ENCODE data around the gene INO80B.
A peak's percentile ranks its signal among the peaks of the same experiment; 100 is the strongest.
"Not testable (repeated sequence)": the region's sequence is repeated elsewhere in the genome, so short reads cannot be mapped to it uniquely, and the experiment has no call there.

Gene INO80B

DNA sequence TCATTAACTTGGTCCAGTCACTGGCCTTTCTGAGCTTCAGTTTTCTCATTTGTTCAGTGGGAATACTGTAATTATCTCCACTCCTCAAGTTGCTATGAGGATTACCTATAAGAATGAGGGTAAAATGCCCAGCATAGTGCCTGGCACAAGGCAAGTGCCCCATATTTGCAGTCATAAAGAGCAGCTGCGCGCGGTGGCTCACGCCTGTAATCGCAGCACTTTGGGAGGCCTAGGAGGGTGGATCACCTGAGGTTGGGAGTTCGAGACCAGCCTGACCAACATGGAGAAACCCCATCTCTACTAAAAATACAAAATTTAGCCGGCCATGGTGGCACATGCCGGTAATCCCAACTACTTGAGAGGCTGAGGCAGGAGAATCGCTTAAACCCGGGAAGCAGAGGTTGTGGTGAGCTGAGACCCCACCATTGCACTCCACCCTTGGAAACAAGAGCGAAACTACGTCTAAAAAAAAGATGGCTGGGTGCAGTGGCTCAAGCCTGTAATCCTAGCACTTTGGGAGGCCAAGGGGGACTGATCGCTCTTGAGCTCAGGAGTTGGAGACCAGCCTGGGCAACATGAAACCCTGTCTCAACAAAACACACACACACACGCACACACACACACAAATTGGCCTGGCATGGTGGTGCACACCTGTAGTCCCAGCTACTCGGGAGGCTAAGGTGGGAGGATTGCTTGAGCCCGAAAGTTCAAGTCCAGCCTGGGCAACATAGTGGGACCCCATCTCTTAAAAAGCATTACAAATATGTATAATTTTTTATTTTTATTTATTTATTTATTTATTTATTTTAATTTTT is 12.2 kb upstream of the INO80B start:
- peak overlapping the region; percentile 70 for H3K9ac ChIP-seq (ENCODE audit: low read depth, low read length)

DNA sequence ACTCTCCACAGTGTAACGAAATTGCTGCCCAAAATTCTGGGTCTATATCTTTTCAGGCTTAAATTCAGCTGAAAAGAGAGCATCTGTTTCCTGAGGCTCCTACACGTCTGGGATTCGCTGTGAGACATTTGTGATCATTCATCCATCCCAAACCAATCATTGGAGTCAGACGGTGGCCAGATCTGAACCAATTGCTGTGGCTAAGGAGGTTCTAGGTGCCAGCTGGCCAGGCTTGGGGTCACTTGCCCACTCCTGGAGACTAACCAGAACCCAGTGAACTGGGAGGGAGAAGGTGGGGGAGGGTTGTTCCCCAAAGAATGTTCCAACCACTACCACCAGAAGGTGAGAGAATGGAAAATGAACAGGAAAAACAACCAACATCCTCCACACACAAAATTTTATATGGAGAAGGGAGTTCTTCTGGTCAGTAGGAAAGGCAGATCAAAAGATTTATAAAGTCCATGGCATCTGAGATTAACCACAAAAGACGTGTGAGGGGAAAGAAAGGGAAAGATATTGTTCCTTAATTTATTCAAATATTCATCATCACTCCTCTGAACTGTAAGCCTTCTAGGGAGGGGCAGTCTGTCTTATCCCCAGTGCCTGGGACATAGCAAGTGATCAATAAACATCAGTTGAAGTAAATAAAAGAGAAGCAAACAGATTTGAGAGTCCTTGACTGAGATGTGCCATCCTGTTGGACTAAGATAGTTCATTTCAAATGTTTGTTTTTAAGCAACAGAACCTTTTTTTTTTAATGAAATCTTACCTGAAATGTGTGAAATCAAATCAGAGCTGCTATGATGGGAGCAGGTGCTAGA is 10.2 kb upstream of the INO80B start:
- Histone ChIP-seq H3K4me1 (ENCODE audit: control insufficient read depth, insufficient read depth, low read length) (peaks cover under 1% of the 10 kb centered on the region), H3K9me3 (ENCODE audit: control insufficient read depth, insufficient read depth, low read length) (no peaks in the 10 kb centered on the region), H3K9ac (ENCODE audit: low read depth, low read length) (no peak overlapping the region), H3K36me3 (ENCODE audit: control insufficient read depth, insufficient read depth, low read length) (no peaks in the 10 kb centered on the region), H3K4me3 (ENCODE audit: low read depth, low read length) (no peak overlapping the region), H3K27me3 (ENCODE audit: control insufficient read depth, insufficient read depth, low read length) (peaks cover 2% of the 10 kb centered on the region)

More for the DNA sequence above, 12.2 kb upstream of the INO80B start:
- not testable (repeated sequence) for H3K9me3 ChIP-seq (ENCODE audit: control insufficient read depth, insufficient read depth, low read length); H3K36me3 ChIP-seq (ENCODE audit: control insufficient read depth, insufficient read depth, low read length); H3K27me3 ChIP-seq (ENCODE audit: control insufficient read depth, insufficient read depth, low read length); H3K4me1 ChIP-seq (ENCODE audit: control insufficient read depth, insufficient read depth, low read length)
- peak overlapping the region; percentile 91 for H3K4me3 ChIP-seq (ENCODE audit: low read depth, low read length)

DNA sequence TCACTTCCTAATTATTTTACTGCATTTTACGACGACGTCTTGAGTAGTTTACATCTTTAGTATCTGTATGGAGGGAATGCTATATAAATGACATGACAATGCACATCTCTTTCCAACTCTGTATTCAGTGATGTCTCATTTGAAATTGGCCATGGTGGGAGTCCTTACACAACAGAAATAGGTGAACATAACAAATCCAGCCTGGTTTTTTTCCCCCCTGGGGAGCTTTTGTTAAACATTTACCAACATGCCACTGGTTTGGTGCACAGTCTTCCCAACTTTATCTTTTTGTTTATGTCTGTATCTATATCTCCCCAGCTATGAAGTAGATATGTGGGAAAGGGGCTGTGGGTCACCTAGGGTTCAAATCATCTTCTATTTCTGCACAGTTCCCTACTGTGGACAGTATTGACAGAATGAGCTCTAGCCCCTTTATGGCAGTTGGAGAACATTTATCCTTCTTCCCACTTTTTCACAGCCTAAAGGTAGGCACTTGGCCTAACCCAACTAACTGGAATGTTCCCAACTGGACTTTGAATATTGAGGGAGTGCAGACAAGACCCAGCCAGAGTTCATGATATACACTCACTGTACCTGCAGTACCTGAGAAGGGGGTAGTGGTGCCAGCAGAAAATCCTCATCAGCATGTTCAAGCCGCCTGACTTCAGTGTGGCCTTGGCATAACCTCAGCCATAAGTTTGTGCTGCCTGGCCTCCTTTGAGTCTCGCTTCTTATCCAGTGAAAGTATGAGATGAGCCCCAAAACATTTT is 7.5 kb upstream of the INO80B start:
- no peaks in the 10 kb centered on the region for H3K4me1 ChIP-seq (ENCODE audit: control insufficient read depth, insufficient read depth, low read length)
- H3K9ac ChIP-seq (ENCODE audit: low read depth, low read length) = no peak overlapping the region
- H3K36me3 ChIP-seq (ENCODE audit: control insufficient read depth, insufficient read depth, low read length) = no peaks in the 10 kb centered on the region
- H3K4me3 ChIP-seq (ENCODE audit: low read depth, low read length) = no peak overlapping the region
- peaks cover 2% of the 10 kb centered on the region for H3K27me3 ChIP-seq (ENCODE audit: control insufficient read depth, insufficient read depth, low read length)
- H3K9me3 ChIP-seq (ENCODE audit: control insufficient read depth, insufficient read depth, low read length) = no peaks in the 10 kb centered on the region

DNA sequence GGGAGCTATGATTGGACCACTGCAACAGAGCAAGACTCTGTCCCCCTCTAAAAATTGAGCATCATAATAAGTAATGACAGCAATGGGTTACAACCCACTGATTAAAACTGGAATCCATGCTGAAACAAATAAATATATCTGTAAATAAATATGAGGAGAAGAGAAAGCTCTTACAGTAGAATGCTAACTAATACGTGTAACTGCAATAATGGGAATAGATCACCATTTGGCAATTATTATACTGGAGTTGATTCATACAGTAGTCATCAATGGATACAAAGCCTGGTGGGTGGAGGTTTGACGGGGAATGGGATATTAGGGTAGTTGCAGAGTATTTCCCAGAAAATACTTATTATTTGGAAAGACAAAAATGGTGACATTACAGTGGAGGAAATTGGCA is 6.1 kb upstream of the INO80B start:
- peaks cover 2% of the 10 kb centered on the region for H3K27me3 ChIP-seq (ENCODE audit: control insufficient read depth, insufficient read depth, low read length)
- H3K4me1 ChIP-seq (ENCODE audit: control insufficient read depth, insufficient read depth, low read length) = no peaks in the 10 kb centered on the region
- H3K9me3 ChIP-seq (ENCODE audit: control insufficient read depth, insufficient read depth, low read length) = no peaks in the 10 kb centered on the region
- H3K36me3 ChIP-seq (ENCODE audit: control insufficient read depth, insufficient read depth, low read length) = no peaks in the 10 kb centered on the region
- H3K9ac ChIP-seq (ENCODE audit: low read depth, low read length) = no peak overlapping the region
- no peak overlapping the region for H3K4me3 ChIP-seq (ENCODE audit: low read depth, low read length)

DNA sequence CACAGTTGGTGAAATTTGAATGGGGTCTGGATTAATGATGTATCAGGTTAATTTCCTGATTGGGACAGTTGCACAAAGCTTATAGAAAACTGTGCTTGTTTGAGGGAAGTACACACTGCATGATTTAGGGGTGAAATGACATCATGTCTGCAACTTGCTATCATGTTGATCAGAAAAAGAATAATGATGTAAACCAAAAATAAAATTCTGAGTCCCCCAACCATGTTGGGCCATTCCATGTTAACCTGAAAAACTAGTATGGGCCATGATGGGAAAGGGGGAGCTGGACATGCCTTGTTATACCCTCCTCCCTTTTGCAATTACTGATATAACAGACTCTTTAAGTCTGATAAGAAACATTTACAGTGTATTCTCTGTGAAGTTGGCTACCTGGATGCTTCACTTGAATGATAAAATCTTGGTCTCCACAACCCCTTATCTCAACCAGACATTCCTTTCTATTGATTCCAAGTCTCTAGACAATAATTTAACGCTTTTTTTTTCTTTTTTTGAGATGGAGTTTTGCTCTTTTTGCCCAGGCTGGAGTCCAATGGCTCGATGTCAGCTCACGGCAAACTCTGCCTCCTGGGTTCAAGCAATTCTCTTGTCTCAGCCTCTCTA is 4.2 kb upstream of the INO80B start:
- no peak overlapping the region for H3K9ac ChIP-seq (ENCODE audit: low read depth, low read length)

DNA sequence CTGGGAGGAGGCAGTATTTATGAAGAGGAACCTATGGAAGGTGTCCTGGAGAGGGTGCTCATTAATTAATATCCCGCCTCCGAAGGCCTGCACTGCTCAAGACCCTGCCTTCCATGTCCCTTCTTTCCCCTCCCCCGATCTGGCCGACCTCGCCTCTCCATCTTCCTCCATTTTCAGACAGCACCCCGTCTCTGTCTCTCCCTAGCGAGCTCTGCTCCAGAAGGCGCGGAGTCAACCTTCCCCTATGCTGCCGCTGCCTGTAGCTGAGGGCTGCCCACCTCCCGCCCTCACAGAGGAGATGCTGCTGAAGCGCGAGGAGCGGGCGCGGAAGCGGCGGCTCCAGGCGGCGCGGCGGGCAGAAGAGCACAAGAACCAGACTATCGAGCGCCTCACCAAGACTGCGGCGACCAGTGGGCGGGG is 2.3 kb downstream of the INO80B start:
- Histone ChIP-seq H3K36me3 (ENCODE audit: control insufficient read depth, insufficient read depth, low read length) (peaks cover 5% of the 10 kb centered on the region), H3K27me3 (ENCODE audit: control insufficient read depth, insufficient read depth, low read length) (no peaks in the 10 kb centered on the region), H3K4me1 (ENCODE audit: control insufficient read depth, insufficient read depth, low read length) (peaks cover 6% of the 10 kb centered on the region), H3K9me3 (ENCODE audit: control insufficient read depth, insufficient read depth, low read length) (no peaks in the 10 kb centered on the region), H3K4me3 (ENCODE audit: low read depth, low read length) (peak overlapping the region; percentile 82), H3K9ac (ENCODE audit: low read depth, low read length) (peak overlapping the region; percentile 73)

More for the DNA sequence above, 4.2 kb upstream of the INO80B start:
- no peaks in the 10 kb centered on the region for H3K4me1 ChIP-seq (ENCODE audit: control insufficient read depth, insufficient read depth, low read length)
- H3K27me3 ChIP-seq (ENCODE audit: control insufficient read depth, insufficient read depth, low read length) = no peaks in the 10 kb centered on the region
- no peaks in the 10 kb centered on the region for H3K36me3 ChIP-seq (ENCODE audit: control insufficient read depth, insufficient read depth, low read length)
- no peaks in the 10 kb centered on the region for H3K9me3 ChIP-seq (ENCODE audit: control insufficient read depth, insufficient read depth, low read length)
- no peak overlapping the region for H3K4me3 ChIP-seq (ENCODE audit: low read depth, low read length)

DNA sequence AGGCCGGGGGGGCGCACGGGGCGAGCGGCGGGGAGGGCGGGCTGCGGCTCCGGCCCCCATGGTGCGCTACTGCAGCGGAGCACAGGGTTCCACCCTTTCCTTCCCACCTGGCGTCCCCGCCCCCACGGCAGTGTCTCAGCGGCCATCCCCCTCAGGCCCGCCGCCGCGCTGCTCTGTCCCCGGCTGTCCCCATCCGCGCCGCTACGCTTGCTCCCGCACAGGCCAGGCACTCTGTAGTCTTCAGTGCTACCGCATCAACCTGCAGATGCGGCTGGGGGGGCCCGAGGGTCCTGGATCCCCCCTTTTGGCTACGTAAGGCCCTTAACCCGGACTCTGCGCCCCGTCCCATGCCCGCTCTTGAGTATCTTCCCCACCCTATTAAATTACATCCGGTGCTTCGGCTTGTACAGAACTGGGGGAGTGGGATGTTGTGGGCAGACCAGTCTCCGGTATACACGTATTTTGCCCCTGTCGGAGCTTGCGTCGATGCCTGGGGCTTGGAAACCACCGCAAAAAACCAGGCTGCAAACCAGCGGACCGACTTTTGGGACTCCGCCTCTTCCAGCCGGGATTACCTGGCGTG is 2.8 kb downstream of the INO80B start:
- no peaks in the 10 kb centered on the region for H3K27me3 ChIP-seq (ENCODE audit: control insufficient read depth, insufficient read depth, low read length)
- H3K9me3 ChIP-seq (ENCODE audit: control insufficient read depth, insufficient read depth, low read length) = no peaks in the 10 kb centered on the region
- H3K4me1 ChIP-seq (ENCODE audit: control insufficient read depth, insufficient read depth, low read length) = peaks cover 6% of the 10 kb centered on the region
- peak overlapping the region; percentile 76 for H3K9ac ChIP-seq (ENCODE audit: low read depth, low read length)
- H3K4me3 ChIP-seq (ENCODE audit: low read depth, low read length) = peak overlapping the region; percentile 82
- H3K36me3 ChIP-seq (ENCODE audit: control insufficient read depth, insufficient read depth, low read length) = peaks cover 10% of the 10 kb centered on the region

DNA sequence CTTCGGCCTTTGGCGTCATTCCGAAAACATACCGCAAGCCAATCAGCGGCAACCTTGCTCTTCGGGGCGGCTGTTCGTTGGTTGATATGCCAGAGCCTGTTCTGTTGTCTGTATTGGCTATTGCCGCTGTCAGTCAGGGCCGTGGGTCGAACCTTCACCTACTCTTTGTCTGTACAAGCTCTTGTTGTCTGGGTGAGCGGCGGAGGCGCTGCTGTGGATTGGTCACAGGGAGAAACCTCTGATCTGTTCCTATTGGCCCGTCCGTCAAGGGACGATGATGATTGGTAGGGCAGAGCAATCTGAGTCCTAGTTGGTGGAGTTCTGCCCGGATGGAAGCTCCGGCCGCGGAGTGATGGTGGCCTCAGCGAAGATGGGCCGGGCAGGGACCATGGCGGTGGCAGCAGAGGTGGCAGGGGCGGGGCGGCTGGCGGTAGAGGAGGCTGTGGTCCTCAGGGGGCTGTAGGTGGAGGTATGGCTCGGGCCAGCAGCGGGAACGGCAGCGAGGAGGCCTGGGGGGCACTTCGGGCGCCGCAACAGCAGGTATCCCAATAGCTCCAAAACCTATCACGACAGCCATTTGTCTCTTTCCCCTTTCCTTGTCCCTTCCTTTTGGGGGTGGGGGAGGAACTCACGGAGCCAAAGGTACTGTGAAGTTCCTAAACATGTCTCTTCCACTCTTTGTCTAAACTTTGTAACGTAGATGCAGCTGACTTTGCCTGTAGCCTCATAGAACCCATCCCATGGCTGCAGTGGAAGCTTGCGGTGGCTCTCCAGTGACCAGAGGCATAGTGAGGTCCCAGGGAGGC is 3.4 kb downstream of the INO80B start, which contains the start of gene WBP1:
Gene WBP1, plus strand, starts transcription at position 307 of the 806 bp plus-strand sequence. Its CDS starts 165 bp downstream, at position 472.
- peaks cover 6% of the 10 kb centered on the region for H3K4me1 ChIP-seq (ENCODE audit: control insufficient read depth, insufficient read depth, low read length)
- H3K9me3 ChIP-seq (ENCODE audit: control insufficient read depth, insufficient read depth, low read length) = no peaks in the 10 kb centered on the region
- peak within 1 kb of the TSS; percentile 89 for H3K9ac ChIP-seq (ENCODE audit: low read depth, low read length)

DNA sequence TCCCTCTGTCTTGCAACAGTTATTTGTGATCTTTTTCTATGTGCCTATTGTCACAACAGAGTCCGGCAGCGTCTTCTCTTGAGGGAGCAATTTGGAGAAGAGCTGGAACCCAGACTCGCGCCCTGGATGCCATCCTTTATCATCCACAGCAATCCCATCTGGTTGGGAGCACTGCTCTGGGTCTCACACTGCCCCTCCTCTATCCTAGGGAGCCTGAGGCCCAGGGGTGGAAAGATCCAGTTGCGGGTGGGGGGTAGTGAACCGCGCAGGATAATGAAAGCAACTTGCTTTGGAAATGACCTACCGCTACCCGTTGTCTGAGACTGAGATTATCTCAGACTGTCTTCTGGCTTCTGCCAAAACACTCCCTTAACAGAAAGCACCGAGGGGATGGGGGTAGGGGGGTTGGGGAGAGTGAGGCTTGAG is 4.1 kb downstream of the INO80B start:
- Histone ChIP-seq H3K9me3 (ENCODE audit: control insufficient read depth, insufficient read depth, low read length) (no peaks in the 10 kb centered on the region), H3K4me1 (ENCODE audit: control insufficient read depth, insufficient read depth, low read length) (peaks cover 6% of the 10 kb centered on the region), H3K9ac (ENCODE audit: low read depth, low read length) (peak overlapping the region; percentile 89), H3K27me3 (ENCODE audit: control insufficient read depth, insufficient read depth, low read length) (no peaks in the 10 kb centered on the region), H3K4me3 (ENCODE audit: low read depth, low read length) (peak overlapping the region; percentile 84), H3K36me3 (ENCODE audit: control insufficient read depth, insufficient read depth, low read length) (peaks cover 14% of the 10 kb centered on the region)

More for the DNA sequence above, 3.4 kb downstream of the INO80B start, which contains the start of gene WBP1:
- Histone ChIP-seq H3K27me3 (ENCODE audit: control insufficient read depth, insufficient read depth, low read length) (no peaks in the 10 kb centered on the region), H3K4me3 (ENCODE audit: low read depth, low read length) (peak within 1 kb of the TSS; percentile 84), H3K36me3 (ENCODE audit: control insufficient read depth, insufficient read depth, low read length) (peaks cover 14% of the 10 kb centered on the region)

DNA sequence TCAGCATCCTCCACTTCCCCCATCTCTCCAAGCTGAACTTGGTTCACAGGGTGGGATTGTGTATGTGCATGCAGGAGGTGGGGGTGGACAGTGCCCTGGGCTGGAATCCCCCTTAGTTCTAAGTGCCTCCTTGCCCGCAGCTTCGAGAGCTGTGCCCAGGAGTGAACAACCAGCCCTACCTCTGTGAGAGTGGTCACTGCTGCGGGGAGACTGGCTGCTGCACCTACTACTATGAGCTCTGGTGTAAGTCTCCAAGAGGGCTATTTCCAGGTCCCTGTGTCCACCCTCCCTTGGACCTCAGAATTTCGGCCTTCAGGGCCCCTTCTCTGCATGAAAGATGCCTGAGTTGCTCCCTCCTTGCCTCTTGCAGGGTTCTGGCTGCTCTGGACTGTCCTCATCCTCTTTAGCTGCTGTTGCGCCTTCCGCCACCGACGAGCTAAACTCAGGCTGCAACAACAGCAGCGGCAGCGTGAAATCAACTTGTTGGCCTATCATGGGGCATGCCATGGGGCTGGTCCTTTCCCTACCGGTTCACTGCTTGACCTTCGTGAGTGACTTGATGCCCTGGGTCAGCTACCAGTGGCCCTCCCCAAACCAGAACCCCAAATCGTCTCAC is 4.7 kb downstream of the INO80B start:
- H3K36me3 ChIP-seq (ENCODE audit: control insufficient read depth, insufficient read depth, low read length) = peaks cover 14% of the 10 kb centered on the region
- not testable (repeated sequence) for H3K4me1 ChIP-seq (ENCODE audit: control insufficient read depth, insufficient read depth, low read length); H3K27me3 ChIP-seq (ENCODE audit: control insufficient read depth, insufficient read depth, low read length); H3K9me3 ChIP-seq (ENCODE audit: control insufficient read depth, insufficient read depth, low read length); H3K9ac ChIP-seq (ENCODE audit: low read depth, low read length)
- peak overlapping the region; percentile 84 for H3K4me3 ChIP-seq (ENCODE audit: low read depth, low read length)

All from iPS-15b (cell line).